Smooth muscle cell (in vitro differentiated cells): ENCODE data around the gene DOK7. TPM values are rescaled to one million over a fixed set of nuclear protein-coding genes. Genes with fewer than 3 reads are reported as not detected.

Source experiments
- DNase-seq: peaks from one replicate; lab custom pipeline; 2025; ENCODE audit not compliant: unreplicated experiment; lab: John Stamatoyannopoulos, UW
- H2AFZ ChIP-seq: fragments of 200-600 bp; sonication (generic); 2 replicates; pipeline ENCODE4 v1.6.0; 2016; ENCODE audit warnings: antibody characterized with exemption, low read depth, mild to moderate bottlenecking
- H3F3A ChIP-seq: fragments of 200-600 bp; sonication (generic); 2 replicates; pipeline ENCODE4 v1.6.0; 2017; ENCODE audit warnings: antibody characterized with exemption, low read depth
- H3K27ac ChIP-seq: fragments of 200-600 bp; sonication (generic); 2 replicates; pipeline ENCODE4 v1.5.1; 2016; ENCODE audit warnings: low read depth, mild to moderate bottlenecking
- H3K27me3 ChIP-seq: fragments of 200-600 bp; sonication (generic); 2 replicates; pipeline ENCODE4 v1.6.1; 2016; ENCODE audit warnings: low read depth, mild to moderate bottlenecking
- H3K36me3 ChIP-seq: fragments of 200-600 bp; sonication (generic); 2 replicates; pipeline ENCODE4 v1.5.1; 2016; ENCODE audit warnings: low read depth
- H3K4me1 ChIP-seq: fragments of 200-600 bp; sonication (generic); 2 replicates; pipeline ENCODE4 v1.5.1; 2016; ENCODE audit warnings: low read depth
- H3K4me2 ChIP-seq: fragments of 200-600 bp; sonication (generic); 2 replicates; pipeline ENCODE4 v1.6.0; 2016; ENCODE audit warnings: mild to moderate bottlenecking
- H3K4me3 ChIP-seq: fragments of 200-600 bp; sonication (generic); 2 replicates; pipeline ENCODE4 v1.5.1; 2016; ENCODE audit warnings: mild to moderate bottlenecking
- H3K79me2 ChIP-seq: fragments of 200-600 bp; sonication (generic); 2 replicates; pipeline ENCODE4 v1.6.0; 2016; ENCODE audit warnings: low read depth, mild to moderate bottlenecking
- H3K9ac ChIP-seq: fragments of 200-600 bp; sonication (generic); 2 replicates; pipeline ENCODE4 v1.6.0; 2016; ENCODE audit warnings: low read depth
- H3K9me3 ChIP-seq: fragments of 200-600 bp; sonication (generic); replicated peaks from 2 replicates; pipeline ENCODE4 v1.5.1; 2016; ENCODE audit warnings: low read depth
- H4K20me1 ChIP-seq: fragments of 200-600 bp; sonication (generic); 2 replicates; pipeline ENCODE4 v1.6.0; 2016; ENCODE audit warnings: low read depth
- CTCF ChIP-seq: fragments of 200-600 bp; sonication (generic); IDR thresholded peaks from 2 replicates; pipeline ENCODE4 v1.5.1; 2017; ENCODE audit warnings: borderline replicate concordance, mild to moderate bottlenecking, antibody characterized with exemption; ENCODE audit not compliant: insufficient read depth, poor library complexity, severe bottlenecking
- WGBS: methylation state at CpG from one replicate; pipeline ENCODE4 v1.1.7; 2016; ENCODE audit warnings: low lambda C conversion rate; 5-methylcytosine and 5-hydroxymethylcytosine counted together
- polyA plus RNA-seq: library from polyadenylated mRNA; unstranded; fragments of >200 nt; fragmentation: Nextera tagmentation; extraction: Ambion mirVana; gene quantifications from 2 replicates; pipeline ENCODE4 v1.2.1, GENCODE V29; 2016
- total RNA-seq: library from RNA; depleted of rRNA; stranded (reverse); fragments of >200 nt; gene quantifications from 2 replicates; pipeline ENCODE4 v1.2.3, GENCODE V29; 2014

DOK7 gene
- total and polyA plus RNA-seq, 2 experiments from 2014 or later = not detected

GRCh38 chr4:3530051-3530450 lies 66.9 kb downstream of the DOK7 start:
- TF ChIP-seq CTCF = no peak
- no peak for DNase-seq
- Histone ChIP-seq H3K9ac (no peak overlapping the region), H4K20me1 (peaks cover 68% of the 10 kb centered on the region), H3K9me3 (no peaks in the 10 kb centered on the region), H3F3A (no peaks in the 10 kb centered on the region), H3K4me2 (no peak overlapping the region), H3K4me1 (peaks cover 16% of the 10 kb centered on the region), H2AFZ (no peak overlapping the region), H3K27ac (no peak overlapping the region), H3K79me2 (peaks cover 35% of the 10 kb centered on the region), H3K27me3 (no peaks in the 10 kb centered on the region), H3K4me3 (no peak overlapping the region), H3K36me3 (no peaks in the 10 kb centered on the region)
- WGBS = 93% methylated on average over 16 of the region's 16 CpGs

DNA sequence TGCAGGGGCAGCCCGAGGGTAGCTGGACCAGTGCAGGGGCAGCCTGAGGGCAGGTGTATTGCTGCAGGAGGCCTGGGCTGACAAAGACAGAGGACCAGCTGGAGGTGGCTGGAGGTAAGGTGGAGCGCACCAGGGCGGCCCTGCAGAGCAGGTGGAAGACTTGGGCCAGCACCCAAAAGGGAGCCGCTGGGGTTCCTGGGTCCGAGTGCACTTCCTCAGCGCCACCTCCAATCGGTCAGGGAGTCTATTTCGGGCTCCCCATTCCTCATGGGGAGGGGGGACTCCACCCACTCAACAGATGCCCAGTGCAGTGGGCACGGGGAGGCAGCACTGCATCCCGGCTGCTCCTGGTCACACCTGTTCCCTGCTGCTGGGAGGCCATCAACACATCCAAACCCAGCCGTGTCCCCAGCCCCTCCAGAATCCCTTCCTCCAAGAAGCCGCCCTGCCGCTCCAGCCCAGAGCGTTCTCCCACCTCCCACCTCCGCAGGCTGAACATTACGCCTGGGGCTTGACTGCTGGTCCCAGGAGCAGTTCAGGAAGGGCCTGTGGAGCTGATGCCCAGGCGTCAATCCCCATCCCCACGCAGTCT lies 67.7 kb downstream of the DOK7 start:
- H4K20me1 ChIP-seq = peaks cover 60% of the 10 kb centered on the region
- no peaks in the 10 kb centered on the region for H3K9me3 ChIP-seq
- WGBS = 88% methylated on average over 18 of the region's 18 CpGs
- peak overlapping the region; percentile 98 for H3K4me2 ChIP-seq
- DNase-seq = no peak
- H3K79me2 ChIP-seq = peaks cover 35% of the 10 kb centered on the region
- H3K36me3 ChIP-seq = no peaks in the 10 kb centered on the region
- no peak overlapping the region for H2AFZ ChIP-seq
- TF ChIP-seq CTCF = no peak
- H3K27me3 ChIP-seq = no peaks in the 10 kb centered on the region
- H3K9ac ChIP-seq = peak overlapping the region; percentile 83
- H3K4me1 ChIP-seq = peaks cover 16% of the 10 kb centered on the region
- peak overlapping the region; percentile 99 for H3K4me3 ChIP-seq
- no peak overlapping the region for H3K27ac ChIP-seq
- H3F3A ChIP-seq = no peaks in the 10 kb centered on the region

- no peaks in the 10 kb centered on the region for H3K27me3 ChIP-seq
- H3F3A ChIP-seq = no peaks in the 10 kb centered on the region
- peak overlapping the region; percentile 99 for H3K4me3 ChIP-seq
- no peak for TF ChIP-seq CTCF
- WGBS = 30% methylated on average over 17 of the region's 17 CpGs
- peak overlapping the region; percentile 83 for H3K9ac ChIP-seq
- no peak overlapping the region for H3K27ac ChIP-seq
- no peaks in the 10 kb centered on the region for H3K9me3 ChIP-seq
- H3K36me3 ChIP-seq = no peaks in the 10 kb centered on the region
- peak overlapping the region; percentile 98 for H3K4me2 ChIP-seq
- H4K20me1 ChIP-seq = peaks cover 54% of the 10 kb centered on the region
- H3K4me1 ChIP-seq = peaks cover 16% of the 10 kb centered on the region
- DNase-seq = no peak
- H3K79me2 ChIP-seq = peaks cover 35% of the 10 kb centered on the region
- H2AFZ ChIP-seq = peak overlapping the region; percentile 88
Measured at GRCh38 chr4:3531318-3531878, 68.3 kb downstream of the DOK7 start.
